ENCODE data around the gene SPDEF. TPM values are rescaled to one million over a fixed set of nuclear protein-coding genes. Genes with fewer than 3 reads are reported as not detected.

The SPDEF gene
- total RNA-seq, 1 experiment from 2014 or later = 0.21 TPM

DNA sequence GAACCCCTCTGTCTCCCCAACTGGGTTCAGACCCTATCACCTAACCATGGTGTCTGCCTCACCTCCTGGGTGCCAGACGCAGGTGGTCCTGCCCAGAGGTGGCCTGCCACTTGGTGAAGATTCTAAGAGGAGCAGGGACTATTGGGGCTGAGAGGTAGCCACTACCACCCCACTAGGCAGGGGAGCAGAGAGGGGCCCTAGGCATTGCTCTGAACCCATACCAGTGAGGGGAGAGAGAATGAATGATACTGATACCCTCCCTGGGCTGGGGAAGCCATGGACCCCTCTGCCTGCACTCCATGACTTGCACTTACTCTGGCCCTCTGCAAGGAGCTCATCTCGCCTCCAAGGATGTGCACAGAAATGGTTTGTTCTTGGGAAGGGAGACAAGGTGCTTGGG is 31.7 kb upstream of the SPDEF start:
- Histone ChIP-seq H3K4me3 (ENCODE audit: insufficient read depth, low read depth, low read length) (no peak overlapping the region), H3K36me3 (replicated peaks; ENCODE audit: control insufficient read depth, insufficient read depth, low read length) (no peaks in the 10 kb centered on the region), H3K27me3 (ENCODE audit: control insufficient read depth, insufficient read depth, low read length) (no peaks in the 10 kb centered on the region)
- no peak for DNase-seq

DNA sequence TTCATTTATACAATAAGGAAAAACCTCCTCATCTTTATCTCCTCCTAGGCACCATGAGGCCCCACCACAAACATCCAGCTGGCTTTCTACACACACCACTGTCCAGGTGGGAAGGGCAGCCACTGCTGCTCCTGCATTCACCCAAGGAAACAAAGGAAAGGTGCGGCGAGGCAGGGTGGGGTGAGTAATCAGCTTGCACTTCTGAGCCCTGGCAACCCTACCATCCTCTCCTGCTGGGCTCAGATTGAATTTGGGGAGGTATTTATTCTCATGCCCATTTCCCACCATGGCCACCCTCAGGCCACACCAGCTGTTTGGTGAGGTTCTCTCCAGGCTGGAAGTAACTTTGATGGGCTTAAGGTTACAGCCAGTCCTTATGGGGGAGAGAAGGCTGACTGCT is 31.2 kb upstream of the SPDEF start:
- H3K36me3 ChIP-seq (replicated peaks; ENCODE audit: control insufficient read depth, insufficient read depth, low read length) = no peaks in the 10 kb centered on the region
- H3K4me3 ChIP-seq (ENCODE audit: insufficient read depth, low read depth, low read length) = no peak overlapping the region
- no peak for DNase-seq
- no peaks in the 10 kb centered on the region for H3K27me3 ChIP-seq (ENCODE audit: control insufficient read depth, insufficient read depth, low read length)

DNA sequence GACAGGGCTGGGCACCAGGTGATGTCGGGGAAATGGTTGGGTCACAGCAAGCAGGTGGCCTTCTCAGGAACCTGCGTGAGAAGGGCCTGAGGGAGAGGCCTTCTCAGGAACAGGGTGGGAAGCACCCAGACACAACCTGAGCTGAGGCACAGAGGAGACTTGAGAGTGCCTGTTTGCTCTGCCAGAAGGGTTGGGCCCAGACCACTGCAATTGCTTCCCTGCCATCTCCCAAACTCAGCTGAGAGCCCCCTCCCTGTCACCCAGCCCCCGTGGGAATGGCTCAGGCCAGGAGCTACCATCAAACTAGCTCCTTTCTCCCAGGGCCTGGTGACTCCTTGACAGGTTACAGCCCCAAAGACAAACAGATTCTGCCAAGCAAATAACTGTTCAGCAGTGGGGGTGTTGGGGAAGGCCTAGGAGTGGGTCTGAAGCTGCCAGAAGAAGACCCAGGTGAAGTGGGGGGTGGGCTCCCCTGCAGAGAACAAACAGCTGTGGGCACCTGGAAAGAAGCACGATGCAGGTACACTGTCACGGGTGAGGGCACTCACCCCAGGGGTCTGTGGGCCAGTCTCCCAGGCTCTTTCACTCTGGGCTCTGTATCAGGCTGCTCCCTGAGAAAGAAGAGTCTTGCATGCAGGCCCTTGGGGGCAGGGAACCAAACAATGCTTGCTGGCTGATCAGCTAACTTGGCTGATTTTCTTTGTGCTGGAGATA is 30.4 kb upstream of the SPDEF start:
- H3K36me3 ChIP-seq (replicated peaks; ENCODE audit: control insufficient read depth, insufficient read depth, low read length) = no peaks in the 10 kb centered on the region
- no peaks in the 10 kb centered on the region for H3K27me3 ChIP-seq (ENCODE audit: control insufficient read depth, insufficient read depth, low read length)
- no peak overlapping the region for H3K4me3 ChIP-seq (ENCODE audit: insufficient read depth, low read depth, low read length)
- no peak for DNase-seq

DNA sequence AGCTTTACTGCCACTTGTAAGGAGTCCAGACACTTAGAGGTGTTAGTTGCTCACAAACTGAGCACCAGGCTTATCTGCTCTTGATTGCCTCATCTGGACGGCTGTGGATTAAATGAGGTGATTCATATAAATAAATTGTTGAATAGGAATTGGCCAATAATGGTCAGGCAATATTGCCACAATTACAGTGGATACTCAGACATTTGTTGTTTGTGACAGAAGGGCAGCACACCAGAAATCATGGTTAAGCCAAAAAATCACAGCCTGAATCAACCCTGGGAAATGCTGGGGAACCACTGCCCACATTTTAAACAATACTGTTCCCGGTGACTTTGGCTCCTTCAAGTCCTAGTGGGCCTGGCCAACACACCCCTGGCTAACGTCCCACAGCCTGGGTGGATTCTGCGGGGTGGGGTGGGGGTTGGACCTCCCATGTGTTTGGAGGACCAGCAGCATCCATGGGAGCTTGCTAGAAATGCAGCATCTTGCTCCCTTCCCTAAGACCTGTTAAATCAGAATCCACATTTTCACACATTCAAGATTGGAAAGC is 29.5 kb upstream of the SPDEF start:
- H3K27me3 ChIP-seq (ENCODE audit: control insufficient read depth, insufficient read depth, low read length) = no peaks in the 10 kb centered on the region
- no peak for DNase-seq
- no peak overlapping the region for H3K4me3 ChIP-seq (ENCODE audit: insufficient read depth, low read depth, low read length)
- H3K36me3 ChIP-seq (replicated peaks; ENCODE audit: control insufficient read depth, insufficient read depth, low read length) = no peaks in the 10 kb centered on the region

DNA sequence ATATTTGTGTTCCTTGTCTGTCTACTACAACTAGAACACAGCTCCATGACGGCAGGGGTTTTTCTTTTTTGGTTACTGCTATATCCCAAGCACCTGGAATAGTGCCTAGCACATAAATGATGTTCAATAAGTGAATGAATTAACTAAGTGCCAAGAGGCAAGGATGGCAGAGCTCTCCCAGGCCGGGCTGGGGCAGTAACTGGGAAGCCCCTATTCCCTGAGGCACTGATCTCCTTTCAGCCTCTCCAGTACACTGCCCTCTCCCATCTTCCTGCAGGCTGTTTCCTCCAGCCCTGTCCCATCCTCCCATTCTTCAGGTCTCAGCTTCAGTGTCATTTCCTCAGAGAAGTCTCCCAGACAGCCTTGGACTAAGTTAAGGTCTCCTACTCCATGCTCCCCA is 29.0 kb upstream of the SPDEF start:
- H3K36me3 ChIP-seq (replicated peaks; ENCODE audit: control insufficient read depth, insufficient read depth, low read length) = no peaks in the 10 kb centered on the region
- no peak for DNase-seq
- no peak overlapping the region for H3K4me3 ChIP-seq (ENCODE audit: insufficient read depth, low read depth, low read length)
- H3K27me3 ChIP-seq (ENCODE audit: control insufficient read depth, insufficient read depth, low read length) = no peaks in the 10 kb centered on the region

DNA sequence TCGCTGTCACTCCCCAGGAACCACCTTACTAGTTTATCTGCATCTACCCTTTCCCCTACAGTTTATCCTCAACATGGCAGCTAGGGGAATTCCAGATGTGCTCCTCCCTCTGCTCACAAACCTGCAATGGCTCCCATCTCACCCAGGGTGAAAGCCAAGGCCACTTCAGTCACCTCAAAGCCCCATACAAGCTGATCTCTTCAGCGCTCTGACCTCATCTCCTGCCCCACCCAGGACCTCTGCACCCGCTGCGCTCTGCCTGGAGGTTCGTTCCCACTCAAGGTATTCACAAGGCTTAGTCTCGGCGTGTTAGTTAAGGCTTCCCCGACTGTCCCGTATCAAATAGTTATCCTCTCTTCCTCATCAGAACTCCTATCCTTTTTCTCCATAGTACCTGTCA is 28.6 kb upstream of the SPDEF start:
- Histone ChIP-seq H3K4me3 (ENCODE audit: insufficient read depth, low read depth, low read length) (no peak overlapping the region), H3K27me3 (ENCODE audit: control insufficient read depth, insufficient read depth, low read length) (no peaks in the 10 kb centered on the region)

DNA sequence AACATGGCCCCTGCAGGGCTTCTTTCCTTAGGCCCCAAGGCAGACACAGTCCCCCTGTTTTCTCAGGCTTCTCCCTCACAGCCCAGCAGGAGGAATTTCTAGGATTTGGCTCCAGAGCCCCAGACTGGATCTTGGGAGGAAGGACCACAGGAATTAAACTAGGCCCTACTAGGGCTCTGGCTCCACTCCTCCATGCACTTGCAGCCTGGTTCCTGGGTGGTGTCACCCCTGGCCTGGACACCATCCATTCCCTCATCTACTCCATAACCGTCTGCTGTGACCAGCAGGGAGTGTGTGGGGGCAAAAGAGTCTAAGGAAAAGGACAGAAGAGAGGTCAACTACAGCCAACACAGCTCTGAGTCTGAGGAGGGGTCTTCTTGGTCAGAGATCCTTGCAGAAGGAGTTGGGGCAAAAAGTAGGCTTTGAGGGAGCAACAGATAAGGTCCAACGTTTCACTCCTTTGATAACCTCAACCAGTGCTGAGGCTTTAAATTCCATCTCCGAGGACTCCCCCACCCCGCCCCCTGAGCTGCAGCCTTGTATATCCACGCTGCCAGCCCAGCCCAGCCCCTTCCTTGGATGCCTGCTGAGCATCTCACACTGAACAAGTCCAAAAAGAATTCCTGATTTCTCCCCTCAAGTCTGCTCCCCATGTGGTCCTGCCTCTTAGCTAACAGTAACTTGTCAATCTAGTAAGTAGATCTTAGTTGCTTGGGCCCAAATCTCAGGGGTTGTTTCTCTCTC is 27.9 kb upstream of the SPDEF start:
- Histone ChIP-seq H3K27me3 (ENCODE audit: control insufficient read depth, insufficient read depth, low read length) (no peaks in the 10 kb centered on the region), H3K36me3 (replicated peaks; ENCODE audit: control insufficient read depth, insufficient read depth, low read length) (no peaks in the 10 kb centered on the region), H3K4me3 (ENCODE audit: insufficient read depth, low read depth, low read length) (no peak overlapping the region)
- DNase-seq = peak; percentile 36

More for the DNA sequence above, 28.6 kb upstream of the SPDEF start:
- no peaks in the 10 kb centered on the region for H3K36me3 ChIP-seq (replicated peaks; ENCODE audit: control insufficient read depth, insufficient read depth, low read length)
- DNase-seq = peak; percentile 32

DNA sequence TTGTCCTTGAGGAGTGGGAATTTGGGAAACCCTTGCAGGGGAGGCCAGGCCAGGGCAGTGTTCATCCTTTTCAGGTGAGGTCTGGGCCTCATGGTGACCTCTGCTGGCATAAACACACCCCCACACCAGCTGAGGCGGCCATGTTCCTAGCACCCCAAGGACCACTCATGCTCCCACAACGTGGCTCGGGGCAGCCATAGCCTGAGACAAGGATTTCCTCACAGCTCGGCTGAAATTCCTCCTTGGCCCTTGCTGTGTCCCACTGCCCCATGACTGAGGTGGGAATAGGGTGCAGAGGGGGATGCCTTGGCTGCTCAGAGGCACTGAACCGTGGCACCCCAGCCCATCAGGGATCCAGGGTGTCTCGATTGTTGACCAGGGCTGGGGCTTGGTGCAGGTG is 27.3 kb upstream of the SPDEF start:
- no peaks in the 10 kb centered on the region for H3K36me3 ChIP-seq (replicated peaks; ENCODE audit: control insufficient read depth, insufficient read depth, low read length)
- H3K27me3 ChIP-seq (ENCODE audit: control insufficient read depth, insufficient read depth, low read length) = no peaks in the 10 kb centered on the region
- DNase-seq = no peak
- no peak overlapping the region for H3K4me3 ChIP-seq (ENCODE audit: insufficient read depth, low read depth, low read length)

DNA sequence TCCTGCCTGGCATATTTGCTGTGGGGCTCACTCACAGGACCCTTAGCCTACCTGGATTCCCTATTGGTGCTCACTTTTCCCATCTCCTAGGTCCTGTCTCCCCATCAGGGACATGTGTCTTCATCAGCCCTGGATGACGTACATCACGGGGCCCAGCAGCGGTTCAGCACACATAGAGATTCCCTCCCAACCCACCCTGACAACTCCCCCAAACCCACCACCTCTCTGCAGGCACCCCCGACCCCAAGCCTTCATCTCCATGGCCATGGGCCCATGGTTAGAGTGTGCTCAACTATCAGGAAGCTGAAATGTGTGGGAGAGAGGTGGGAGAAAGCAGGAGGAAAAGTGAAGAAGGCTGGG is 25.4 kb upstream of the SPDEF start:
- Histone ChIP-seq H3K4me3 (ENCODE audit: insufficient read depth, low read depth, low read length) (no peak overlapping the region), H3K27me3 (ENCODE audit: control insufficient read depth, insufficient read depth, low read length) (no peaks in the 10 kb centered on the region), H3K36me3 (replicated peaks; ENCODE audit: control insufficient read depth, insufficient read depth, low read length) (no peaks in the 10 kb centered on the region)
- no peak for DNase-seq

DNA sequence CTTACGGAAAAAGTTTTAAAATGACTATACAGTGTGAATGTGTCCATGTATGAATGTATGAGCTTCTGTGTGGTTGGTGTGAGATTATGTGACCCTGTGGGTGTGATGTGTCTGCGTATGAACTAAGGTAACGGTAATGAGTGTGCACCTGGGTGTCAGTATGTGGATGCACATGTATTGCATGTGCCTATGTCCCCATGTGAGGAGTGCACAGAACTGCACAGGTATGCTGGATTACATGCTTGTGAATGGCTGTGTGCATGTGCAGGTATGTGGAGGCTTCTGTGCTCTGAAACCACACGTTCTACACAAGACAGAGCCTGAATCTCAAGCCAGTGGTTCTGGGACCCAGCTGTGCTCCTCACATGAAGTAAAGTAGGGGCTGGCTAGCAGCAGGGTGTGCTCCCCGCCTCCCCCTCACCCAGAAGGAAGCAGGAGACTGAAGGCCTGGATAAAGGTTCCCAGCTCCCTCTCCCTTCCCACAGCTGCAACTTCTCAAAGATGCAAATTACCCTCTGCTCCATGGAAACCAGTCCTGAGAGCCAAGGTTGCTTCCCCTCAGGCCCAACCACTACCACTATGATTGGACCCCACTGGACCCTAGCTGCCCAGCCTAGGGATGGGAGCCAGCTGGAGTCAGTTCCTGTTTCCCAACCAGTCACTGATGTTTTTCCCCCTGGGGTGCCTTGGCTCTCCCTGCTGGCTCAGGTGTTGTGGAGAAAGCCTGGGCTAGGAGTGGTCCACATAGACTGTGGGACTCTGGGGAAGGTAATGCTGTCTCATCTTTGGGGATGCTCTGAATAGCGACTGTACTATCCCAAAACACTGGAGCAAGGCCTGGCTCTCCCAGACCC is 24.8 kb upstream of the SPDEF start:
- Histone ChIP-seq H3K27me3 (ENCODE audit: control insufficient read depth, insufficient read depth, low read length) (no peaks in the 10 kb centered on the region), H3K36me3 (replicated peaks; ENCODE audit: control insufficient read depth, insufficient read depth, low read length) (no peaks in the 10 kb centered on the region), H3K4me3 (ENCODE audit: insufficient read depth, low read depth, low read length) (no peak overlapping the region)
- DNase-seq = peak; percentile 43

DNA sequence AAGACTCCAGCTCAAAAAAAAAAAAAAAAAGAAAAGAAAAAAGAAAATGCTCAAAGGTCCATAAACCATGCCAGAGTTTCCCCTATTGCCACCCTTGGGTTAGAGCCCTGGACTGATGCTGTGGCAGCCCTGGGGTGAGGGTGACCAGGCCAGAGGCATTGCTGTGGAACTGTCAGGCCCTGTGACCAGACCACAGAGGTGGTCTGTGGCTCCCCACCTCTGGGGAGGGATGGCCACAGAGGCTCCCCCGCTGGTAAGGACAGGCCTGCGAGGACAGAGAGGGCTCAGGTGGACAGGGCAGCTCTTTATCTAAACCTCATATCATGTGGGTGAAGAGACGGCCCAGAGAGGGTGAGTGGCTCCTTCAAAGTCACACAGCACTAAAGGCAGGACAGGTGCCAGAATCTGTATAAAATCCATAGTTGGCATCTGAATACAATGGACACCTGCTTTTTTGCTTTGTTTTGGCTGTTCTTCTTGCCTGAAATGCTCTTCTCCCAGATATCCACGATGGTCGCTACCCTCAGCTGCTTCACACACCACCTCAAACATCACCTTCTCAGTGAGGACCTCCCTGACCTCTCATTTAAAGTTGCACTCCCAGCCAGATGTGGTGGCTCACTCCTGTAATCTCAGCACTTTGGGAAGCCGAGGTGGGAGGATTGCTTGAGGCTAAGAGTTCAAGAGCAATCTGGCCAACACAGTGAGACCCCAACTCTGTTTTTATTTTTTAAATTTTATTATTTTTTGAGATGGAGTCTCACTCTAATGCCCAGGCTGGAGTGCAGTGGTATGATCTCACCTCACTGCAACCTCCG is 22.5 kb upstream of the SPDEF start:
- no peak for DNase-seq
- H3K4me3 ChIP-seq (ENCODE audit: insufficient read depth, low read depth, low read length) = no peak overlapping the region
- no peaks in the 10 kb centered on the region for H3K36me3 ChIP-seq (replicated peaks; ENCODE audit: control insufficient read depth, insufficient read depth, low read length)
- no peaks in the 10 kb centered on the region for H3K27me3 ChIP-seq (ENCODE audit: control insufficient read depth, insufficient read depth, low read length)

DNA sequence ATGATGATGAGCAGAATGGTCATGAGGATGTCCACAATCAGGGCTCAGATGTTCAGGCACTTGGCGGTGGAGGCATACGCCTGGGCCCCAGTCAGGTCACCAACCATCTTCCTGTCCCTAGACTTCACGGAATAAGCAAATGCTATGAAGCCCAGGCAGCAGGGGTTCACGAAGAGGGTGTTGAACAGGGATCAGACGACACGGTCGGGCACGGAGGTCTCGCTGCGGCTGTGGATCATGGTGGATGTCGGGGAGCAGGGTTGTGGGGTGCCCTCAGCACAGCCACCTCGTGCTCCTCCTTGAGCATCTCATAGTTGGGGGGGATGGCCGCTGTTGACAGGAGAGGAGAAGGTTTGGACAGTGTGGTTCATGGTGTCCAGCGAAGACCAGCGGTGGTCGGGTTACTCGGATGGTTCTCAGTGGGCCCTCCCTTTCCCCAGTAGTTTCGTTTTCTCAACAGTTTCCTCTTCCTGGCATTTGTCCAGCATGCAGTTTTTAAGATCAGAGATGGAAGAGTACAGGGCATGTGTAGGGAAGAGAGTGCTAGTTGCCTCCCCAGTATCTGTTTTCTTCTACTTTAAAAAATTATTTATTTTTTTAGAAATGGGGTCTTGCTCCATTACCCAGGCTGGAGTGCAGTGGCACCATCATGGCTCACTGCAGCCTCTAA is 20.3 kb upstream of the SPDEF start:
- Histone ChIP-seq H3K36me3 (replicated peaks; ENCODE audit: control insufficient read depth, insufficient read depth, low read length) (no peaks in the 10 kb centered on the region), H3K27me3 (ENCODE audit: control insufficient read depth, insufficient read depth, low read length) (no peaks in the 10 kb centered on the region), H3K4me3 (ENCODE audit: insufficient read depth, low read depth, low read length) (no peak overlapping the region)

DNA sequence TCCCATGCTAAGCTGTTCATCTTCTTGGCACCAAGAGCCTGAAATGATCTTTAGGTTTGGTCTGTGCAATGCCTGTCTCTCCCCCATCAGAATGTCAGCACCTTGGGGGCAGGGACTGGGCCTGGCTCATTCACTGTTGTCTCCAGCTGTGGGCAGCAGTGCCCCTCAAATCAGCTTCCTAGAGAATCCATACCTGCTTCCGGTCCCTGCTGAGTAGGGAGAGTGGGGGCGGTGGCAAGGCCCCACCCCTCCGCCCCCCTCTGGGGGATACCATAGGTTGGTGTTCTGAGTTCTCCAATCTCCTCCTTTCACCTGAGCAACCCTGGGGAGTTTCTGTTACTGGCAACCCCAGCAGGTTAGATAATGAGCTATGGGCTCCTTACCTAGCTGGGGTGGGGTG is 19.2 kb upstream of the SPDEF start:
- peak; percentile 89 for DNase-seq
- Histone ChIP-seq H3K27me3 (ENCODE audit: control insufficient read depth, insufficient read depth, low read length) (no peaks in the 10 kb centered on the region), H3K36me3 (replicated peaks; ENCODE audit: control insufficient read depth, insufficient read depth, low read length) (no peaks in the 10 kb centered on the region), H3K4me3 (ENCODE audit: insufficient read depth, low read depth, low read length) (no peak overlapping the region)

More for the DNA sequence above, 20.3 kb upstream of the SPDEF start:
- DNase-seq = no peak

Data from H7 (cell line).